H1 (cell line): ENCODE measurements around the gene DELE1.

Source experiments
- CTCF ChIP-seq, 3 experiments: IDR thresholded peaks; 1 replicate in 2 of 3; 2 replicates in 1 of 3; pipeline versions ENCODE4 v1.5.1 to v1.6.1; 2011; ENCODE audit warnings: low read length in 3 of 3, mild to moderate bottlenecking in 3 of 3, inconsistent platforms in 2 of 3, low read depth in 1 of 3, moderate library complexity in 1 of 3; ENCODE audit not compliant: insufficient read depth in 1 of 3; ENCODE audit errors: control extremely low read depth in 1 of 3
- EZH2 ChIP-seq: fragments of 200-600 bp; sonication (generic); IDR thresholded peaks from 2 replicates; pipeline ENCODE4 v1.7.1; 2012; ENCODE audit warnings: low read depth, mild to moderate bottlenecking, moderate library complexity, low read length, inconsistent platforms; ENCODE audit not compliant: severe bottlenecking
- FOSL1 ChIP-seq: IDR thresholded peaks from 2 replicates; pipeline ENCODE4 v1.6.1; 2011; ENCODE audit warnings: mild to moderate bottlenecking, low read depth, low read length, moderate library complexity; ENCODE audit not compliant: insufficient read depth
- PHF8 ChIP-seq: fragments of 200-600 bp; sonication (generic); conservative IDR thresholded peaks from 2 replicates; pipeline ENCODE4 v1.7.1; 2012; ENCODE audit warnings: low read depth, mild to moderate bottlenecking, inconsistent platforms, low read length, moderate library complexity
- POLR2A ChIP-seq, 2 experiments: IDR thresholded peaks; 1 replicate in 1 of 2; 2 replicates in 1 of 2; pipeline ENCODE4 v1.6.1; 2011; ENCODE audit warnings: low read depth in 2 of 2, low read length in 2 of 2, mild to moderate bottlenecking in 2 of 2; ENCODE audit errors: control extremely low read depth in 1 of 2
- POLR2AphosphoS5 ChIP-seq: IDR thresholded peaks from 2 replicates; pipeline ENCODE4 v1.6.1; 2011; ENCODE audit warnings: low read depth, low read length
- POU5F1 ChIP-seq: IDR thresholded peaks from 2 replicates; pipeline ENCODE4 v1.6.1; 2011; ENCODE audit warnings: low read depth, mild to moderate bottlenecking, low read length, moderate library complexity
- RNF2 ChIP-seq: fragments of 200-900, 300-1000 bp; sonication (generic); IDR thresholded peaks from 2 replicates; pipeline ENCODE4 v1.7.1; 2016; ENCODE audit warnings: borderline replicate concordance, low read depth, mild to moderate bottlenecking, antibody characterized with exemption, low read length; ENCODE audit not compliant: poor library complexity, severe bottlenecking; ENCODE audit errors: missing control alignments
- SP1 ChIP-seq: IDR thresholded peaks from 2 replicates; pipeline ENCODE4 v1.6.1; 2011; ENCODE audit warnings: low read depth, low read length
- TBP ChIP-seq: IDR thresholded peaks from 2 replicates; pipeline ENCODE4 v1.6.1; 2011; ENCODE audit warnings: low read depth, low read length, improper control_type of control experiment
- YY1 ChIP-seq: IDR thresholded peaks from 2 replicates; pipeline ENCODE4 v1.6.1; 2011; ENCODE audit warnings: low read depth, mild to moderate bottlenecking, low read length

GRCh38 chr5:141889282-141889871, 34.3 kb upstream of the DELE1 start:
- TF ChIP-seq PHF8 (no peak), CTCF (IDR thresholded peaks at IDR 0.05; ENCODE audit: control extremely low read depth in 1 of 3, insufficient read depth in 1 of 3, low read depth in 1 of 3, low read length in 3 of 3) (no peak; a peak in 1 of 4 replicates), POLR2AphosphoS5 (no peak), FOSL1 (no peak), EZH2 (no peak), TBP (no peak), POLR2A (IDR thresholded peaks at IDR 0.05; ENCODE audit: control extremely low read depth in 1 of 2, low read depth in 2 of 2, low read length in 2 of 2) (no peak), SP1 (no peak), POU5F1 (no peak), YY1 (no peak), RNF2 (no peak)
